Endothelial cell (in vitro differentiated cells): ENCODE results near the gene LZTFL1. TPM values are rescaled to one million over a fixed set of nuclear protein-coding genes. Genes with fewer than 3 reads are reported as not detected.

Experiments used
- DNase-seq: peaks from one replicate; pipeline ENCODE4 v3.0.0; 2021; ENCODE audit warnings: low spot score
- H3K27ac Mint-ChIP-seq: one replicate; pipeline ENCODE4 v1.8.0; 2021; ENCODE audit warnings: mixed read lengths, inconsistent platforms; ENCODE audit not compliant: unreplicated experiment
- H3K27me3 Mint-ChIP-seq: one replicate; pipeline ENCODE4 v1.8.0; 2021; ENCODE audit warnings: mild to moderate bottlenecking, moderate library complexity, mixed read lengths, inconsistent platforms; ENCODE audit not compliant: unreplicated experiment
- H3K36me3 Mint-ChIP-seq: one replicate; pipeline ENCODE4 v1.8.0; 2021; ENCODE audit warnings: mild to moderate bottlenecking, low read depth, mixed read lengths, inconsistent platforms; ENCODE audit not compliant: unreplicated experiment
- H3K4me1 Mint-ChIP-seq: one replicate; pipeline ENCODE4 v1.8.0; 2021; ENCODE audit warnings: mild to moderate bottlenecking, mixed read lengths, inconsistent platforms; ENCODE audit not compliant: unreplicated experiment
- H3K4me3 Mint-ChIP-seq: one replicate; pipeline ENCODE4 v1.8.0; 2021; ENCODE audit warnings: mild to moderate bottlenecking, mixed read lengths, inconsistent platforms; ENCODE audit not compliant: unreplicated experiment
- H3K9me3 Mint-ChIP-seq: one replicate; pipeline ENCODE4 v1.8.0; 2021; ENCODE audit warnings: mixed read lengths, inconsistent platforms; ENCODE audit not compliant: unreplicated experiment
- CTCF ChIP-seq: fragments of 200-600 bp; sonication (generic); IDR thresholded peaks from one replicate; pipeline ENCODE4 v1.5.0; 2021; ENCODE audit warnings: antibody characterized with exemption; ENCODE audit not compliant: unreplicated experiment
- total RNA-seq: library from RNA; stranded (reverse); fragmentation: NEBNext Ultra II Directional; extraction: Animal tissue kit (Norgen Biotek cat#: 25700); gene quantifications from one replicate; pipeline ENCODE4 v1.2.1, GENCODE V29; 2021; ENCODE audit not compliant: unreplicated experiment

LZTFL1 gene
- total RNA-seq, 1 donor from 2014 or later: 19.5 TPM

- no peak overlapping the region for H3K4me3 Mint-ChIP-seq
Observed at GRCh38 chr3:45868213-45868612, 26.3 kb upstream of the LZTFL1 start.

GRCh38 chr3:45865563-45865962, 23.6 kb upstream of the LZTFL1 start:
- H3K9me3 Mint-ChIP-seq: no peaks in the 10 kb centered on the region
- H3K27ac Mint-ChIP-seq: no peak overlapping the region
- no peaks in the 10 kb centered on the region for H3K27me3 Mint-ChIP-seq
- no peaks in the 10 kb centered on the region for H3K4me1 Mint-ChIP-seq
- H3K4me3 Mint-ChIP-seq: no peak overlapping the region
- no peak for TF ChIP-seq CTCF
- no peak for DNase-seq
- H3K36me3 Mint-ChIP-seq: no peaks in the 10 kb centered on the region

More at GRCh38 chr3:45868213-45868612, 26.3 kb upstream of the LZTFL1 start:
- H3K4me1 Mint-ChIP-seq: peaks cover 13% of the 10 kb centered on the region
- TF ChIP-seq CTCF: no peak
- H3K27ac Mint-ChIP-seq: no peak overlapping the region
- H3K9me3 Mint-ChIP-seq: no peaks in the 10 kb centered on the region
- no peak for DNase-seq
- H3K36me3 Mint-ChIP-seq: no peaks in the 10 kb centered on the region
- no peaks in the 10 kb centered on the region for H3K27me3 Mint-ChIP-seq

DNA sequence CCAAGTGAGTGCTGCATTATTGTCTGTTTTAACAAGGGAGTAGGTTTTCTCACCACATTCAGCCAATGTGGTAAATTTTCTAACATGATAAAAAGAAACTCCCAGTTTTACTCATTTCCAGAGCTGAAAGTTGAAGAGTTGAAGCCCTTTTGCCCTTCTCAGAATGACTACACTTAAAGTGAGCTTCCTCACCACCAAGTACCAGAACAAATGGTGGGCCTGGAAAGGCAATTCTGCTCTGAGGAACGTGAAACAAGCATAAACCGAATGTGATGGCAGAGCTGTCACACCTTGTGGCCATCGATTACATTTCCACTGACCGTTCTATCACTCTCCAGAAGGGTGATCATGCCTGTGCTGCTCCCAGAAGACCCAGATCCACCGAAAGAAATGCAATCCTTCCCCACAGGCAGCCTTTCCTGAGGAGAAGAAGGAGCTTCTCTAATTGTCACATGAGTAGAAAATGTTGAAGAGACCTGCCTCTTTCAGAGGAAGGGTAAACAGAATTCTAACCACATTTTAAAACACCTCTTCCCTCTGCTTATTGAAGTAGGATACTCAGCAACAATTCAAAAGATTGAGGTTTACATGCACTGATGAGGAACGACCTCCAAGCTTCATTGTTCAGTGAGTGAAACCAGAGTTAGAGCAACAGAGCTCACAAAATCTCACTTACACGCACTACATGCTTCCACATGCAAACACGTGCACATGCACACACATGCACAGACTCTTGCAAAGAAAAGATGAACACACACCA, 23.0 kb upstream of the LZTFL1 start:
- H3K27me3 Mint-ChIP-seq: no peaks in the 10 kb centered on the region
- H3K9me3 Mint-ChIP-seq: no peaks in the 10 kb centered on the region
- no peak overlapping the region for H3K27ac Mint-ChIP-seq
- no peaks in the 10 kb centered on the region for H3K36me3 Mint-ChIP-seq
- no peaks in the 10 kb centered on the region for H3K4me1 Mint-ChIP-seq
- no peak overlapping the region for H3K4me3 Mint-ChIP-seq
- DNase-seq: no peak
- TF ChIP-seq CTCF: no peak

DNA sequence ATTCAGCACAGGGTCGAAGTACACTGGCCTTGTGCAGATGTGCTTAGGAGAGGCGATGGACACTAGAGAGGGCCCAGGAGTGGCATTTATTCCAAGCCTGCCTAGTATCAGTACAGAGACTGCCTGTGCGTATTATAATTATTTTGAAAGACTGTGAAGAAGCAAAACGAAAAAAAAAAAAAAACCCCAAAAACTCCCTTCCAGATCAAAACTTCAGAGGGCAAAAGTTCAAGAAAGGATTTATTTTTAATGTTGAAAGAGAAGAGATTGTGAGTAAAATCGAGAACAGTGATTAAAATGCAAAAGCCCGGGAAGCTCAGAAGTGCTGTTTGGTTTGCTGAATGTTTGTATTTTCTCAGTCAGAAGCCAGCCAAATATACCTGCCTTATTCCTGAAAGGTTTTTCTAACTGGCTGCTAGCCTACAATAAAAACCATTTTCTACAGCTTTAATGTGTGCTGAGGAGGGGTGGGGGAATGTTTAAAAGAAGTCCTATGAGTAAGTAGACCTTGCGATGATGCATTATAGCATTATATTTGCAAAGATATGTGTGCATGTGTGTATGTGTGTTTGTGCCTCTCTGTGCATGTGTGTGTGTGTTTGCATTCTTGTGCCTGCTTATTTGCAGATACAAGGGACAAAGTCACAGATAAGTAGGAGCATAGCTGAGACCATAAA, 19.3 kb upstream of the LZTFL1 start:
- Mint-ChIP-seq H3K4me1 (no peaks in the 10 kb centered on the region), H3K27me3 (no peaks in the 10 kb centered on the region), H3K27ac (no peak overlapping the region), H3K9me3 (no peaks in the 10 kb centered on the region), H3K4me3 (no peak overlapping the region), H3K36me3 (no peaks in the 10 kb centered on the region)
- DNase-seq: no peak
- TF ChIP-seq CTCF: no peak

DNA sequence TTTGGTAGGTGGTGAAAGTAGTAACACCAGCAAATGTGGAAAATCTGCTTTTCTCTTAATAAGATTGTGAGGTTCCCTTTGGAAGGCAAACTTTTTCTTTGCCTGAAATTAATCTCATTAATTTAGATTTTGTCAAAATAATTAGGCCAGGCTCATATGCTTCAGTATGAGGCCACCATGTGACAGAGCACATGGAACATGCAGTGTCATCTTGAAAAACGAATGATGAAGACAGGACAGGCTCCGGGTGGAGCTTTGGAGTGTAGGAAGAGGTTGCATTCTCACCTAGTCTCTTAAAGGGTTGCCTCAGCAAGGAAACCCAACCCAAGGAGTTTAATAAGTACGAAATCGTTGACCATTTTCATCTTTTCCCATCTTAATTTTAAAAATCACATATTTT, 18.6 kb upstream of the LZTFL1 start:
- Mint-ChIP-seq H3K27me3 (no peaks in the 10 kb centered on the region), H3K9me3 (no peaks in the 10 kb centered on the region), H3K4me3 (no peak overlapping the region), H3K4me1 (no peaks in the 10 kb centered on the region), H3K36me3 (no peaks in the 10 kb centered on the region), H3K27ac (no peak overlapping the region)
- TF ChIP-seq CTCF: no peak
- no peak for DNase-seq
